Activated CD8-positive, alpha-beta T cell treated with anti-CD3 and anti-CD28 coated beads for 36 hours (primary cell): Measurements from ENCODE around the gene DCHS2. TPM values are rescaled to one million over a fixed set of nuclear protein-coding genes. Genes with fewer than 3 reads are reported as not detected.
A peak's percentile ranks its signal among the peaks of the same experiment; 100 is the strongest.

Experiments used
- ATAC-seq: fragments of 200-7000 bp; cut with Tn5 transposase; one replicate; pipeline ENCODE4 v1.10.0; 2021; ENCODE audit warnings: mild to moderate bottlenecking, moderate library complexity
- CTCF ChIA-PET: fragments of 350-600 bp; sonication (Branson Sonifier 250); formaldehyde crosslinking; loops from one replicate; lab custom pipeline; 2021; ENCODE audit warnings: antibody characterized with exemption; lab: Charles Lee
- POLR2A ChIA-PET: fragments of 350-600 bp; sonication (Branson Sonifier 250); formaldehyde crosslinking; loops from one replicate; lab custom pipeline; 2021; ENCODE audit warnings: antibody characterized with exemption; lab: Charles Lee
- DNase-seq: peaks from one replicate; pipeline ENCODE4 v3.0.0-alpha.2; 2020
- H3K27ac Mint-ChIP-seq: one replicate; pipeline ENCODE4 v1.8.0; 2021; ENCODE audit warnings: mild to moderate bottlenecking, mixed read lengths
- H3K27me3 Mint-ChIP-seq: one replicate; pipeline ENCODE4 v1.8.0; 2021; ENCODE audit warnings: mixed read lengths
- H3K36me3 Mint-ChIP-seq: one replicate; pipeline ENCODE4 v1.8.0; 2021; ENCODE audit warnings: low read depth, mixed read lengths
- H3K4me1 Mint-ChIP-seq: one replicate; pipeline ENCODE4 v1.8.0; 2021; ENCODE audit warnings: low read depth, mixed read lengths
- H3K4me3 Mint-ChIP-seq: one replicate; pipeline ENCODE4 v1.8.0; 2021; ENCODE audit warnings: mild to moderate bottlenecking, moderate library complexity, mixed read lengths
- H3K9me3 Mint-ChIP-seq: one replicate; pipeline ENCODE4 v1.8.0; 2021; ENCODE audit warnings: mixed read lengths
- CTCF ChIP-seq: fragments of 200-600 bp; IDR thresholded peaks from one replicate; pipeline ENCODE4 v1.8.0; 2022; ENCODE audit warnings: antibody characterized with exemption, mild to moderate bottlenecking
- intact Hi-C: fragments of 100-400 bp; cut with micrococcal nuclease; formaldehyde crosslinking; loops from one replicate; pipeline ENCODE4 v1.10.0; 2022
- total RNA-seq, 2 experiments: library from RNA; stranded (reverse); gene quantifications; one replicate each; pipeline ENCODE4 v1.2.3, GENCODE V29; 2021

The DCHS2 gene
- total RNA-seq, 2 experiments from 2014 or later: not detected

GRCh38 chr4:154492288-154492687 lies 689 bp upstream of the DCHS2 start:
- H3K27me3 Mint-ChIP-seq: peaks cover 54% of the 10 kb centered on the region
- peak overlapping the region; percentile 63 for H3K4me3 Mint-ChIP-seq
- intact Hi-C loops: no loop called here
- POLR2A ChIA-PET: no interaction called here
- DNase-seq: peak; percentile 4
- no peak for ATAC-seq
- TF ChIP-seq CTCF: no peak
- H3K27ac Mint-ChIP-seq: no peak overlapping the region
- CTCF ChIA-PET: interaction anchor here (1.1 kb wide), 1 partner anchor 11 kb away, joined by 3 read pairs; no protein-coding TSS in a partner anchor
- H3K4me1 Mint-ChIP-seq: peaks cover 16% of the 10 kb centered on the region
- no peaks in the 10 kb centered on the region for H3K9me3 Mint-ChIP-seq
- no peaks in the 10 kb centered on the region for H3K36me3 Mint-ChIP-seq

GRCh38 chr4:154490583-154491340 lies 837 bp downstream of the DCHS2 start:
- peaks cover 16% of the 10 kb centered on the region for H3K4me1 Mint-ChIP-seq
- ATAC-seq (peak; percentile 78), DNase-seq (peak; percentile 61)
- ChIA-PET CTCF (no interaction called here), POLR2A (interaction anchor here (0.9 kb wide), 1 partner anchor 59 kb away, joined by 3 read pairs; the partner anchor contains the start of gene PLRG1)
- no peak overlapping the region for H3K27ac Mint-ChIP-seq
- H3K9me3 Mint-ChIP-seq: no peaks in the 10 kb centered on the region
- H3K36me3 Mint-ChIP-seq: no peaks in the 10 kb centered on the region
- H3K4me3 Mint-ChIP-seq: peak overlapping the region; percentile 63
- peaks cover 52% of the 10 kb centered on the region for H3K27me3 Mint-ChIP-seq
- TF ChIP-seq CTCF: no peak
- intact Hi-C loops: no loop called here

GRCh38 chr4:154490234-154490582 lies 1.4 kb downstream of the DCHS2 start:
- CTCF ChIA-PET: no interaction called here

GRCh38 chr4:154489558-154490233 lies 1.9 kb downstream of the DCHS2 start:
- Mint-ChIP-seq H3K9me3 (no peaks in the 10 kb centered on the region), H3K4me1 (peaks cover 16% of the 10 kb centered on the region), H3K27me3 (peaks cover 51% of the 10 kb centered on the region), H3K27ac (no peak overlapping the region), H3K4me3 (no peak overlapping the region), H3K36me3 (no peaks in the 10 kb centered on the region)
- ChIA-PET CTCF (no interaction called here), POLR2A (no interaction called here)
- DNase-seq (no peak), ATAC-seq (no peak)
- intact Hi-C loops: no loop called here
- TF ChIP-seq CTCF: no peak

More at GRCh38 chr4:154490234-154490582, 1.4 kb downstream of the DCHS2 start:
- peak overlapping the region; percentile 63 for H3K4me3 Mint-ChIP-seq
- DNase-seq (peak; percentile 5), ATAC-seq (no peak)
- H3K27me3 Mint-ChIP-seq: peaks cover 51% of the 10 kb centered on the region
- POLR2A ChIA-PET: no interaction called here
- H3K4me1 Mint-ChIP-seq: peaks cover 16% of the 10 kb centered on the region
- no peaks in the 10 kb centered on the region for H3K36me3 Mint-ChIP-seq
- TF ChIP-seq CTCF: no peak
- intact Hi-C loops: no loop called here
- H3K27ac Mint-ChIP-seq: no peak overlapping the region
- no peaks in the 10 kb centered on the region for H3K9me3 Mint-ChIP-seq

GRCh38 chr4:154487145-154487544 lies 4.5 kb downstream of the DCHS2 start:
- no peak for TF ChIP-seq CTCF
- H3K27ac Mint-ChIP-seq: no peak overlapping the region
- peaks cover 36% of the 10 kb centered on the region for H3K27me3 Mint-ChIP-seq
- CTCF ChIA-PET: interaction anchor here (1.2 kb wide), 1 partner anchor 16 kb away, joined by 4 read pairs; no protein-coding TSS in a partner anchor
- intact Hi-C loops: no loop called here
- H3K4me3 Mint-ChIP-seq: no peak overlapping the region
- H3K4me1 Mint-ChIP-seq: peaks cover 14% of the 10 kb centered on the region
- POLR2A ChIA-PET: no interaction called here
- no peaks in the 10 kb centered on the region for H3K36me3 Mint-ChIP-seq
- no peaks in the 10 kb centered on the region for H3K9me3 Mint-ChIP-seq
- DNase-seq: no peak
- ATAC-seq: no peak
